Lung (tissue), 12 donors: ENCODE measurements around the gene SPATA31C1. TPM values are rescaled to one million over a fixed set of nuclear protein-coding genes. Genes with fewer than 3 reads are reported as not detected.
"Not testable (repeated sequence)": the region's sequence is repeated elsewhere in the genome, so short reads cannot be mapped to it uniquely, and the experiment has no call there.

Experiments used
- ATAC-seq: fragments of 200-7000 bp; cut with Tn5 transposase; one replicate; pipeline ENCODE4 v1.9.1; 2020; ENCODE audit warnings: moderate number of reproducible peaks; ENCODE audit not compliant: insufficient read depth, low FRiP score
- DNase-seq, 3 donors: peaks; one replicate each; pipeline ENCODE4 v3.0.0-alpha.2; 2013 to 2017
- H3K27ac ChIP-seq, 2 donors: one replicate each; pipeline ENCODE4 v1.5.1; 2013; ENCODE audit warnings: mild to moderate bottlenecking in 2 of 2, moderate library complexity in 2 of 2, control low read depth in 1 of 2, inconsistent platforms in 1 of 2, low read depth in 1 of 2, low read length in 1 of 2
- H3K27me3 ChIP-seq, 3 donors: one replicate each; pipeline ENCODE4 v1.5.1; 2013; ENCODE audit warnings: low read length in 2 of 3; ENCODE audit not compliant: control insufficient read depth in 3 of 3, insufficient read depth in 3 of 3
- H3K36me3 ChIP-seq, 4 donors: one replicate each; pipeline ENCODE4 v1.5.1; 2013; ENCODE audit warnings: low read length in 4 of 4, mild to moderate bottlenecking in 1 of 4, moderate library complexity in 1 of 4; ENCODE audit not compliant: control insufficient read depth in 4 of 4, insufficient read depth in 4 of 4
- H3K4me1 ChIP-seq, 5 donors: one replicate each; pipeline ENCODE4 v1.5.1; 2013; ENCODE audit warnings: low read length in 5 of 5, mild to moderate bottlenecking in 2 of 5, moderate library complexity in 1 of 5; ENCODE audit not compliant: control insufficient read depth in 5 of 5, insufficient read depth in 5 of 5
- H3K4me3 ChIP-seq: one replicate; pipeline ENCODE4 v1.5.1; 2013; ENCODE audit warnings: mild to moderate bottlenecking, control low read depth, moderate library complexity
- H3K9ac ChIP-seq, 2 donors: one replicate each; pipeline ENCODE4 v1.5.1; 2013; ENCODE audit warnings: low read length in 2 of 2, control low read depth in 1 of 2; ENCODE audit not compliant: insufficient read depth in 1 of 2
- H3K9me3 ChIP-seq, 4 donors: one replicate each; pipeline ENCODE4 v1.5.1; 2013; ENCODE audit warnings: low read length in 3 of 4, mild to moderate bottlenecking in 1 of 4, moderate library complexity in 1 of 4; ENCODE audit not compliant: control insufficient read depth in 4 of 4, insufficient read depth in 3 of 4
- CTCF ChIP-seq: IDR thresholded peaks from 2 replicates; pipeline ENCODE4 v1.5.1; 2012; ENCODE audit warnings: mild to moderate bottlenecking; ENCODE audit errors: control extremely low read depth, extremely low read depth
- WGBS, 2 donors: extraction: QIAGEN DNeasy Blood & Tissue Kit; methylation state at CpG; one replicate each; pipeline ENCODE4 v1.1.7; 2013; 5-methylcytosine and 5-hydroxymethylcytosine counted together
- polyA plus RNA-seq, 2 donors: library from polyadenylated mRNA; stranded (reverse); fragments of 200-250 nt; gene quantifications; one replicate each; pipeline ENCODE4 v1.2.1, GENCODE V29; 2013
- total RNA-seq, 2 donors: library from RNA; depleted of rRNA in 1 of 2; stranded (reverse); fragments of >200 nt in 1 of 2; gene quantifications; one replicate each; pipeline ENCODE4 v1.2.1, GENCODE V29; 2014 to 2021
- donor health status: control.
- donor health status: control.
- donor health status: Bipolar disorder and iron deficiency.
- donor health status: healthy.
- donor health status: DM: yes; HTN: yes; CAD: no.

Gene SPATA31C1
- total and polyA plus RNA-seq, 4 donors: not detected

GRCh38 chr9:87894998-87895625 lies 22.6 kb upstream of the SPATA31C1 start:
- no peak overlapping the region for H3K4me3 ChIP-seq
- H3K36me3 ChIP-seq: no peaks in the 10 kb centered on the region
- peaks cover 0 to 8% (median 0%) of the 10 kb centered on the region in 4 donors for H3K9me3 ChIP-seq
- H3K4me1 ChIP-seq: no peaks in the 10 kb centered on the region
- H3K27ac ChIP-seq: no peak overlapping the region
- 78 to 82% methylated on average over 4 of the region's 4 CpGs for WGBS, 2 donors
- TF ChIP-seq CTCF: no peak
- DNase-seq (no peak), ATAC-seq (no peak)
- H3K27me3 ChIP-seq: no peaks in the 10 kb centered on the region
- no peak overlapping the region for H3K9ac ChIP-seq

- peaks cover 0 to 8% (median 0%) of the 10 kb centered on the region in 4 donors for H3K9me3 ChIP-seq
- H3K9ac ChIP-seq: no peak overlapping the region
- H3K27me3 ChIP-seq: no peaks in the 10 kb centered on the region
- no peak overlapping the region for H3K27ac ChIP-seq
- ATAC-seq: no peak
- no peak for DNase-seq
- H3K4me1 ChIP-seq: no peaks in the 10 kb centered on the region
- no peaks in the 10 kb centered on the region for H3K36me3 ChIP-seq
- no peak overlapping the region for H3K4me3 ChIP-seq
- no peak for TF ChIP-seq CTCF
Measured at GRCh38 chr9:87896891-87897290, 20.9 kb upstream of the SPATA31C1 start.

GRCh38 chr9:87898151-87898550 lies 19.6 kb upstream of the SPATA31C1 start:
- Histone ChIP-seq H3K36me3 (no peaks in the 10 kb centered on the region), H3K27ac (no peak overlapping the region), H3K9ac (no peak overlapping the region), H3K4me1 (no peaks in the 10 kb centered on the region), H3K27me3 (no peaks in the 10 kb centered on the region), H3K9me3 (peaks cover 0 to 15% (median 0%) of the 10 kb centered on the region in 4 donors), H3K4me3 (no peak overlapping the region)
- ATAC-seq: no peak
- no peak for TF ChIP-seq CTCF
- DNase-seq: no peak

- not testable (repeated sequence) for ATAC-seq, H3K9me3 ChIP-seq, H3K4me1 ChIP-seq, H3K4me3 ChIP-seq, H3K27me3 ChIP-seq, DNase-seq, H3K27ac ChIP-seq, H3K36me3 ChIP-seq, H3K9ac ChIP-seq
- WGBS, 2 donors: 87 to 97% methylated on average over 11 of the region's 11 CpGs
Measured at GRCh38 chr9:87902371-87902770, 15.4 kb upstream of the SPATA31C1 start.
